CD14-positive monocyte (primary cell): ENCODE measurements around the gene LAMA4. TPM values are rescaled to one million over a fixed set of nuclear protein-coding genes. Genes with fewer than 3 reads are reported as not detected.

Experiments used
- DNase-seq, 3 donors: peaks; one replicate each; pipeline ENCODE4 v3.0.0-alpha.2; 2011 to 2022
- H2AFZ ChIP-seq: 2 replicates; pipeline ENCODE4 v1.6.0; 2012; ENCODE audit warnings: mild to moderate bottlenecking, low read depth, low read length, inconsistent platforms; ENCODE audit not compliant: insufficient read depth, poor library complexity, severe bottlenecking
- H3K27ac ChIP-seq, 2 donors: 1 replicate in 1 of 2; 2 replicates in 1 of 2; pipeline ENCODE4 v1.5.1; 2012 to 2013; ENCODE audit warnings: low read length in 2 of 2, control low read depth in 1 of 2, inconsistent platforms in 1 of 2, low read depth in 1 of 2, mild to moderate bottlenecking in 1 of 2
- H3K27me3 ChIP-seq, 2 donors: one replicate each; pipeline versions ENCODE4 v1.6.0 to v1.6.1; 2011 to 2013; ENCODE audit warnings: low read length in 2 of 2; ENCODE audit not compliant: control insufficient read depth in 2 of 2, insufficient read depth in 2 of 2
- H3K36me3 ChIP-seq, 2 donors: replicated peaks in 1 of 2; 1 replicate in 1 of 2; 2 replicates in 1 of 2; pipeline versions ENCODE4 v1.5.1 to v1.6.1; 2012 to 2013; ENCODE audit warnings: low read length in 2 of 2, control low read depth in 1 of 2, inconsistent platforms in 1 of 2, mild to moderate bottlenecking in 1 of 2; ENCODE audit not compliant: insufficient read depth in 2 of 2, control insufficient read depth in 1 of 2
- H3K4me1 ChIP-seq, 2 donors: 1 replicate in 1 of 2; 2 replicates in 1 of 2; pipeline versions ENCODE4 v1.5.1 to v1.6.1; 2012 to 2013; ENCODE audit warnings: low read length in 2 of 2, control low read depth in 1 of 2, inconsistent platforms in 1 of 2, mild to moderate bottlenecking in 1 of 2, moderate library complexity in 1 of 2; ENCODE audit not compliant: insufficient read depth in 2 of 2, control insufficient read depth in 1 of 2
- H3K4me2 ChIP-seq: replicated peaks from 2 replicates; pipeline ENCODE3; 2012; ENCODE audit warnings: low read length, moderate library complexity, mild to moderate bottlenecking; ENCODE audit not compliant: poor library complexity, severe bottlenecking; ENCODE audit errors: extremely low read depth
- H3K4me3 ChIP-seq, 3 experiments: fragments of 200-600 bp in 1 of 3; sonication (generic) in 1 of 3; replicated peaks in 1 of 3; 1 replicate in 2 of 3; 2 replicates in 1 of 3; pipeline ENCODE4 v1.5.1; 2011 to 2013; ENCODE audit warnings: low read length in 3 of 3, mild to moderate bottlenecking in 3 of 3, control low read depth in 2 of 3, low read depth in 2 of 3, inconsistent platforms in 1 of 3, moderate library complexity in 1 of 3
- H3K79me2 ChIP-seq: 2 replicates; pipeline ENCODE4 v1.6.0; 2012; ENCODE audit warnings: mild to moderate bottlenecking, control low read depth, inconsistent platforms, low read length, moderate library complexity; ENCODE audit not compliant: insufficient read depth
- H3K9ac ChIP-seq: 2 replicates; pipeline ENCODE4 v1.6.0; 2017; ENCODE audit warnings: low read length, mild to moderate bottlenecking; ENCODE audit not compliant: insufficient read depth, poor library complexity, severe bottlenecking
- H3K9me3 ChIP-seq, 2 donors: replicated peaks in 1 of 2; 1 replicate in 1 of 2; 2 replicates in 1 of 2; pipeline versions ENCODE4 v1.5.1 to v1.6.1; 2012 to 2013; ENCODE audit warnings: low read length in 2 of 2, control low read depth in 1 of 2; ENCODE audit not compliant: control insufficient read depth in 1 of 2, insufficient read depth in 1 of 2
- H4K20me1 ChIP-seq: 2 replicates; pipeline ENCODE4 v1.6.0; 2012; ENCODE audit warnings: mild to moderate bottlenecking, low read length, control low read depth, moderate library complexity; ENCODE audit not compliant: insufficient read depth
- H3K27ac Mint-ChIP-seq, 7 donors: one replicate each; pipeline ENCODE4 v1.8.0; 2020; ENCODE audit warnings: mild to moderate bottlenecking in 7 of 7, mixed read lengths in 7 of 7, moderate library complexity in 6 of 7, inconsistent platforms in 2 of 7
- H3K27me3 Mint-ChIP-seq, 3 donors: one replicate each; pipeline ENCODE4 v1.8.0; 2021 to 2022; ENCODE audit warnings: low read depth in 3 of 3, mild to moderate bottlenecking in 3 of 3, mixed read lengths in 3 of 3, moderate library complexity in 3 of 3, inconsistent platforms in 1 of 3
- H3K36me3 Mint-ChIP-seq, 2 donors: one replicate each; pipeline ENCODE4 v1.8.0; 2020; ENCODE audit warnings: mixed read lengths in 2 of 2, inconsistent platforms in 1 of 2, mild to moderate bottlenecking in 1 of 2
- H3K4me1 Mint-ChIP-seq: one replicate; pipeline ENCODE4 v1.8.0; 2020; ENCODE audit warnings: mild to moderate bottlenecking, mixed read lengths
- H3K4me3 Mint-ChIP-seq, 2 donors: one replicate each; pipeline ENCODE4 v1.8.0; 2020; ENCODE audit warnings: mild to moderate bottlenecking in 2 of 2, mixed read lengths in 2 of 2, moderate library complexity in 1 of 2
- H3K9me3 Mint-ChIP-seq, 7 donors: one replicate each; pipeline ENCODE4 v1.8.0; 2020 to 2022; ENCODE audit warnings: mixed read lengths in 7 of 7, mild to moderate bottlenecking in 6 of 7, moderate library complexity in 6 of 7, inconsistent platforms in 2 of 7
- CTCF ChIP-seq: fragments of 200-600 bp; IDR thresholded peaks from one replicate; pipeline ENCODE4 v1.8.0; 2022; ENCODE audit warnings: antibody characterized with exemption, mild to moderate bottlenecking
- WGBS: methylation state at CpG from one replicate; pipeline ENCODE4 v1.1.5; 2013; ENCODE audit warnings: missing lambda C conversion rate; ENCODE audit not compliant: insufficient coverage; 5-methylcytosine and 5-hydroxymethylcytosine counted together
- intact Hi-C, 2 donors: fragments of 100-400 bp; cut with micrococcal nuclease; formaldehyde crosslinking; loops; one replicate each; pipeline versions ENCODE4 v1.15.0 to v1.15.1; 2023
- polyA plus RNA-seq, 3 donors: library from polyadenylated mRNA; depleted of rRNA in 1 of 3; unstranded in 2 of 3; stranded (reverse) in 1 of 3; fragments of 300-500 nt in 2 of 3; fragments of >200 nt in 1 of 3; fragmentation: Illumina TruSeq in 2 of 3; gene quantifications; 1 replicate in 2 of 3; 2 replicates in 1 of 3; pipeline ENCODE4 v1.2.3, GENCODE V29; 2012 to 2021

Gene LAMA4
- polyA plus RNA-seq, 3 donors, result not detected

GRCh38 chr6:112288475-112288874 lies 34.1 kb upstream of the LAMA4 start:
- Histone ChIP-seq H3K36me3 (no peaks in the 10 kb centered on the region), H2AFZ (no peak overlapping the region), H3K27me3 (peaks cover under 1 to 4% of the 10 kb centered on the region in 2 donors), H3K9ac (no peak overlapping the region), H3K9me3 (no peaks in the 10 kb centered on the region), H3K4me1 (no peaks in the 10 kb centered on the region), H3K79me2 (no peaks in the 10 kb centered on the region), H3K4me3 (no peak overlapping the region), H3K27ac (no peak overlapping the region), H4K20me1 (no peaks in the 10 kb centered on the region), H3K4me2 (no peak overlapping the region)
- DNase-seq, result no peak
- Mint-ChIP-seq H3K9me3 (peaks cover 0 to 5% (median 0%) of the 10 kb centered on the region in 7 donors), H3K4me3 (no peak overlapping the region), H3K36me3 (no peaks in the 10 kb centered on the region), H3K4me1 (no peaks in the 10 kb centered on the region), H3K27me3 (peaks cover 4 to 9% (median 8%) of the 10 kb centered on the region in 3 donors), H3K27ac (no peak overlapping the region)
- intact Hi-C loops, result no loop called here
- no peak for TF ChIP-seq CTCF

GRCh38 chr6:112287577-112288225 lies 33.3 kb upstream of the LAMA4 start:
- intact Hi-C loops, result no loop called here
- Mint-ChIP-seq H3K27ac (no peak overlapping the region), H3K4me3 (no peak overlapping the region), H3K36me3 (no peaks in the 10 kb centered on the region), H3K9me3 (peaks cover 0 to 5% (median 0%) of the 10 kb centered on the region in 7 donors), H3K27me3 (peaks cover 4 to 10% (median 8%) of the 10 kb centered on the region in 3 donors), H3K4me1 (no peaks in the 10 kb centered on the region)
- H3K4me3 ChIP-seq, result no peak overlapping the region
- no peak for TF ChIP-seq CTCF
- H3K27me3 ChIP-seq, result peaks cover 0 to 4% of the 10 kb centered on the region in 2 donors
- no CpG with 5 or more reads among the region's 4 CpGs for WGBS
- H2AFZ ChIP-seq, result no peak overlapping the region
- H3K27ac ChIP-seq, result no peak overlapping the region
- no peaks in the 10 kb centered on the region for H3K4me1 ChIP-seq
- H3K9ac ChIP-seq, result no peak overlapping the region
- no peaks in the 10 kb centered on the region for H3K36me3 ChIP-seq
- no peaks in the 10 kb centered on the region for H3K9me3 ChIP-seq
- DNase-seq, result no peak
- no peaks in the 10 kb centered on the region for H3K79me2 ChIP-seq
- H4K20me1 ChIP-seq, result no peaks in the 10 kb centered on the region
- no peak overlapping the region for H3K4me2 ChIP-seq
